RPMI7951 (cell line): ENCODE data around the gene MCC. TPM values are rescaled to one million over a fixed set of nuclear protein-coding genes. Genes with fewer than 3 reads are reported as not detected.

Experiments
- DNase-seq: peaks from one replicate; pipeline ENCODE4 v3.0.0-alpha.2; 2012; ENCODE audit warnings: low read depth
- total RNA-seq: library from RNA; depleted of rRNA; stranded (reverse); fragments of >200 nt; shearing (Covaris generic); gene quantifications from 2 replicates; pipeline ENCODE4 v1.2.3, GENCODE V29; 2014

The MCC gene
- total RNA-seq, 1 experiment from 2014 or later: 11.3 TPM

DNA sequence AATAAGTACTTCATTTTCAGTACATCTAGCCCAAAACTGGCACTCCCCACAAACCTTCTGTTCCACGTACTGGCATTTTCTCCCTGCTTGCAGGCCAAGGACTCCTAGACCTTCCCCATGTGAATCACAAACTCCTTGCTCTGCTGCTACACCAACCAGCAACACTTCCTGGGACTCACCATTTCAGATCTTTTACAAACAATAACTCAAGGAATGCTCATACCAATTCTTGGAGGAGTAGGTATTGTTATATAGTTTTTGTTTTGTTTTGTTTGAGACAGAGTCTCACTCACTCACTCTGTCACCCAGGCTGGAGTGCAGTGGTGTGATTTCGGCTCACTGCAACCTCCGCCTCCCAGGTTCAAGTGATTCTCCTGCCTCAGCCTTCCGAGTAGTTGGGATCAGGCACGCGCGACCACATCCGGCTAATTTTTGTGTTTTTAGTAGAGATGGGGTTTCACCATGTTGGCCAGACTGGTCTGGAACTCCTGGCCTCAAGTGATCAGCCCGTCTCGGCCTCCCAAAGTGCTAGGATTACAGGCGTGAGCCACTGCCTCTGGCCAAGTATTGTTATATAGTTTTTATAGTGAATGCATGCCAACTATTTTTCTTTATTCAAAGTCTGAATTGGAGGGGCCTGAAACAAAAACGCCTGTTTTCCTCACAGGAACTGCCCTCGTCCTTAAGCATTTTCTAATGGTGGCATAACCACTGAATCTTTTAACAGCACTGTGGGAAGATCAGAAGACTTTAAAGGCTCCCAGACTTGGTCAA, 264.2 kb downstream of the MCC start:
- peak; percentile 29 for DNase-seq

- no peak for DNase-seq
Observed at GRCh38 chr5:113223315-113223714, 264.9 kb downstream of the MCC start.

- DNase-seq: peak; percentile 66
Observed at GRCh38 chr5:113221294-113222176, 266.7 kb downstream of the MCC start.

DNA sequence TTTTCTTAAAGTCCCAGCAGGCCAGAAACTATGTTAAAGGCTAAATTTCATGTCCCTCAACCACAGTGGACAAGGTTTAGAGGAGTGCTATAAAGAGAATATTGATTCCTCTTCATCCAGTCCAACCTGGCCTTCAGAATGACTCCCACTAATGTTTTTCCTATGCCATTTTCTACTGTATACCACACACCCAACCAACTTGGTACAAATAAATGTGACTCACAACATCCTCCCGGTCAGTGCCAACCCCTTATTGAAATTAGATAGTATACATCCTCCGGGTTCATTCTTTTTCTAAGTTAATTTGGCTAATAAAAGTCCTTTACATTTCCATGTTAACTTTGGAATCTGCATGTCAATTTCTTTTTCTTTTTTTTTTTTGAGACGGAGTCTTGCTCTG, 268.6 kb downstream of the MCC start:
- no peak for DNase-seq

DNA sequence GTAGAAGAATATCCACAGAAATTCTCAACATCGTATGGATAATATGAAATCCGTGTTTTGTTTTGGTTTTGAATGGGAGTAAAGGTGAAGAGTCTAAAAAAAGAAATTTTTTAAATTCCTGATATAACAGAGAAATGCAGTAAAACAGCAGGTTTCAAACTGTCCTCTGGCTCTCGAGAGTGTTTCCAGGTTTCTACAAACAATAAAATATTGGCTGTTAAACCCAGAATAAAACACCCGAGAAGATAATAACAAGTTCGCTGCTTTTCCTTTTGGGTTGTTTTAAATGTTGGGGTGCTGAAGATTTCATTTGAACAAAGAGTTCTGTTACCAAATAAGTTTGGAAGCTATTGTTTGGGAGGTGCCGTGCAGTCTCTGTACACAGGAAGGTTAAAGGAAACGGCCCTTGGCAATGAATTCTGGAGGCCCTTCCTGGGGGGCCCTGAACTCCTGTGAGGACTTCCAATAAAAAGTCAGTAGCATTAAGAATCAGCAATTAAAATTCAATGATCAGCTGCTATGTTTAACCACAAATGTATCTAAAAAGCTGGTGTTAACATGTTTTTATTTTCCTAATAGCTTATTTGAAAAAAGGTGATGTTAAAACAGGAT, 269.2 kb downstream of the MCC start:
- no peak for DNase-seq

DNA sequence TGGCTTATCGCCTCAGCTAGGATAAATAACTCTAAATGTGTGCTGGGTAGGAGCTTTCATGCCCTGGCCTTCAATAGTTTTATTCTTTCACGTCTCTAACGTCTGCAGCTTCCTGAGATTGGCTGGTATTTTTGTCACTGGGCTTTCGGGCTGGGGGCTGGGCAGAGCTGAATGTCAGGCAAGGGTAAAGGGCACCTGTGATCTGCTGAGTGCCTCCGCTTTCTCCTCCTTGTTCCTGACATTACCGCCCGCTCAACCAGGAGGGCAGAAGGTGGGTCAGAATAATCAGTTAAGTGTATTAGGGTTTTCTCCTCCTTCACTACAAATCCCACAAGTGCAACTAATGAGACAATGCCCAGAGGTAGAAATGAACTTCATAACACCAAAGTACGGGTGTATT, 270.1 kb downstream of the MCC start:
- no peak for DNase-seq

- no peak for DNase-seq
Observed at GRCh38 chr5:113217619-113218184, 270.6 kb downstream of the MCC start.

DNA sequence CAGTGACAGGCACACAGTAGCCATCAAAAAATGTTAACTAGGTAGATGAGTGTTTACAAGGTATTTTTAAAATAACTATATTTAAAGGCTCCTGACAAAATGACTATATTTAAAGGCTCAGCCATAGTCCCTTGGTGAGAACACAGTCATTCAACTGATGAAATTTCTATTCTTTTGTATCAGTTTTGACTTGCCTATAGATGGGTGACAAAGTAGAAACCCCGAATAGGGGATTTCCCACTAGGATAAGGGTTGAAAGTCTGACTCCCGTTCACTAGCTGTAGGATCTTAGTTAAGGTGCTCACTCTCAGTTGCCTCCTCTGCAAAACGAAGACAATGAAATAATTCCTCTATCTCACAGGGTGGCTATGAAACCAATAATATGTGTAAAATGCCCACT, 271.7 kb downstream of the MCC start:
- DNase-seq: no peak

- peak; percentile 42 for DNase-seq
Observed at GRCh38 chr5:113215401-113216060, 272.7 kb downstream of the MCC start.

GRCh38 chr5:113214606-113215323, 273.5 kb downstream of the MCC start:
- no peak for DNase-seq

DNA sequence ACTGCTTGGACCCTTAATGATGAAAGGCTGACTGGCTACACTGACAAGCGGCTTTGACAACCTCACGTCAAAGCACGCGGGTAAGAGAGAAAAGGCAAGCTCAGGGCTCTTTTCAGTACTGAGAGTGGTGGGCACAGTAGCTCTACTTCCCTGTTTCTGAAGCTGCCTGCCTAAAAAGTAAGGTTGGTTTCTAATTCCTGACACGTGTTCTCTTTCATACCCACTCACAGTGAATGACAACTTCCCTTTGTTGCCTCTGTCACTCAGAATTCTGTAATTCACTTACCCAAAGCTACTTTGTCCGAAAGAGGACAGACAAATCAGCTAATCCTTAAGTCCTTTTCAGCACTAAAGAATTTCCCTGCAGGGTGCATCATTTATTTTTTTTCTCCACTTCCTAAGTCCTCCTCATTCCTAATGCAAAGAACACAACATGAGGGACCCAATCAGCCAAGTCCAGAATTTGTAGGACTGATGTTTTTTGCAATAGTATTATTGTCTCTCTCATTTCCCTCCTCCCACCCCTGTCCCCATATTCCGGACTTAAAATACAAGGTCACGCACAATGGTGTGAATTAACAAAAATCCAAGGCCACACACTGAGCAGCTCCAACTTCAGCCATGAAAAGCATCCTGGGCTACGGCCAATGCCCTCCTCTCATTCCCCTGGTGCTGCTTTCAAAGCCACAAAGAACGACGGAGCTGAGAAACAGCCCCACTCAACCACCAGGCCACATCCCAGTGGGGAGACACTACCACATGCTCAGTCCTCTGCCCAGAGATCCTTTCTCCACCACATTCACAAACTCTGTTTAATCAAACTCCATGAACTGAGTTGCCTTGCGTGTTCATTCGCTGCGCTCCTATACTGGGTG, 274.5 kb downstream of the MCC start:
- no peak for DNase-seq

DNA sequence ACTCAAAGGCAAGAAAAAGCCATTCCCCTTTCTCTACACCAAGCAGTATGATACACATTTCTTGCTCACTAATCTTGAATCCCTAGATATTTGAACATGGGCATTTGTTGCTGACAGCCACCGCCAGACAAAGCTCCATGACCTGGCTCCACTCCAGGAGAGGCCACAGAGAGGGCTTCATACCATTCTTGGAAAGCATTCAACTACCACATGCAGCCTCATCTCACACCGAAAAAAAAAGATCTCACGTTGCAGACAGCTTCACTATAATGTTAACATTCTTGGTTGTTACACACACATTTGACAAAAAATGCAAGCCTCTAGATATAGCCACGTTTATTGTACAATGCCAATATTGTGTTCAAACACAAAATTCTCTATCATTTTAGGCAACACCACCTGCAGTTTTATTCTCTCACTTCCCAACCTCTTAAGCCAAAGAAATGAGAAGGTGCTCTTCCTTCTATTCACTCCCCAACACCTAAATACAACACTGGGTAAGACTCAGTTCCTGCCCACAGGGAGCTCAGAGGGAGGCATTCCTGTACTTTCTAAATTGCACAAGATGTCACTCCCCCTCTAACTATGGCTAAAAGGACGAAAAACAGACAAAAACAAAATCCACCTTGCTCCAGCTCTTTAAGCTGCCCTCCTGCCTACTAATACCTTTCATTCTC, 275.9 kb downstream of the MCC start:
- peak; percentile 86 for DNase-seq

DNA sequence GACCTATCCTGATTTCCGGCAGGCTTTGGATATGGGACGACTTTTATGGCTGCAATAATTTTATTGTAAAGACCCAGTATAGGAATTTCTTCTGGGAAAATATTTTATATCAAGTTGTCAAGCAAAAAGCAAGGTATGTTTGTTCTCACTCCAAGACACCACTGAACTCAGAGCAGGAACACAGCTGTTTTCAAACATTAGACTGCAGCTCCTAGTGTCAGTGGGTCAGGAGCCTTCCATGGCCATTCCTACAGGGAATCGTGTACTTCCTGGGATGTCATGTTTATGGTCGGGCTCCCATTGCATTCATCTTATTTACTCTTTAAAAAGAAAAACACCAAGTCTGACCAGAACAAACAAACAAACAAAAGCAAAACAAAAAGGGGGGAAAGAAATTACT, 278.8 kb downstream of the MCC start:
- no peak for DNase-seq

DNA sequence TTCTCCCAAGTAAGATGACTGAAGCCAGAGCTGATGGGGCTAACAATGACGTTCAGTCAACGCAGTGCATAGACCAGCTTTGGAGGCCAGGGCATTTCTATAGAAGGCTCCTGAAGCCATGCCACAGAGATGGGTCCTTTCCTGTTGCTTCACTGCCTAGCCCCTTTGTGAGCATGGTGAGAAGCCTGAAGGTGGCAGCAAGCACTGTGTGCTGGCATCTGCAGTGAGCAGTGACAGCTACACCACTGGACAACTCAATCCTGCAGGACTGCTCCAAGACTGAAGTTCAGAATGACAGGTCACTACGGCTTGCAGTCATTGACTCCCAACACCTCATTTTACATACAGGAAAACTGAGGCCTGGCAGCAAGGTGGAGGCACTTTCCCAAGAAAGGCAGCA, 282.4 kb downstream of the MCC start:
- DNase-seq: no peak

DNA sequence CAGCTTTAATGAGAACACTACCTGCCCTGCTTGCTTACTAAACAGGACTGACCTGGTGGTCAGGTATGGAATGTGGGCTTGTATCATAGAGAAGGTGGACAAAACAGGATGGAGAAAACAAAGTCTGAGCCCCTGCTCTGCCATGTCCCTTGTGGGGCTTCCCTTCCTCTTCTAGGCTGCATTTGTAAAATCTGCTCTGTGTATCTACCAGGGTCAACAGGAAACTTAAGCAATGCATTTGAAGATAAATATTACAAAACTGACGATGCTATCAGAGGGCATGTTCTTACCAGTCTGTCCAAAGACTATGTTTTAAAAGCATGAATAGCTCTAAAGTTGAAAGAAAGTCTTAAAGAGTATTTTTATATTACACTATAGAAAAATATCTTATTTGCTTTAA, 282.9 kb downstream of the MCC start:
- no peak for DNase-seq

DNA sequence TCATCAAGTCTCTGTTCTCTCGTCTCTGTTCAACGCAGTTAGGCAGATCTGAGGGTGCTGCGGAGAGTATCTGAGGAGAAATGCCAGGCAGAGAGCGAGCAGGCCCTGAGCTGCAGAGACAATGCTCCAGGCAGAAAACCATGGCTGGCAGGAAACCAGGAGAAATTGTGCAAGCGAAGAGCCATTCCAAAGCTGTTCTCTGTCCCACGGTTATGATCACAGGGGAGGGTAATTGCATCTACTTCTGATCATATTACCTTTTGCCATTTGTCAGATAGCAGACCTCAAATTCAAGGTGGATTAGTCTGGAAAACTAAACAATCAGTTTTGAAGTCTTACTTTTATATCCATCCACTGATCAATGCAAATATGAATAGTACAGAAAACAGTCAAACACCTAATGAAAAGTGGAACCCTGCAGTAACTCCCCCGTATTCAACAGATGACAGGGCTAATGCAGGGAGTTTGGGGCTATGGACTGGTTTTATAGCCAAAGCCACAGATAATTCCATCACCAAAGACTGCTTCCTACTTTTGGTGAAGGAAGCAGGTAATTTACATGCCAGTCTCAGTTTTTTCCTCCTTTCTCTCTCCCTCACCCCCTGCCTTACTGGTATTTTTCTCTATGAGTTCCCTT, 283.6 kb downstream of the MCC start:
- DNase-seq: peak; percentile 85

- peak; percentile 34 for DNase-seq
Observed at GRCh38 chr5:113203916-113204315, 284.3 kb downstream of the MCC start.

GRCh38 chr5:113202746-113203716, 285.2 kb downstream of the MCC start:
- peak; percentile 85 for DNase-seq
